GM21381 (cell line): ENCODE measurements around the gene NTRK3.

Experiments
- ATAC-seq: cut with Tn5 transposase; IDR thresholded peaks from one replicate; pipeline ENCODE4 v1.9.1; 2021; ENCODE audit warnings: mild to moderate bottlenecking, moderate library complexity; ENCODE audit not compliant: unreplicated experiment

NTRK3 gene

GRCh38 chr15:88126695-88127431, 129.7 kb downstream of the NTRK3 start:
- no peak for ATAC-seq

- no peak for ATAC-seq
These were observed 131.0 kb downstream of the NTRK3 start for GRCh38 chr15:88125576-88125975.

GRCh38 chr15:88124199-88124598, 132.3 kb downstream of the NTRK3 start:
- ATAC-seq = no peak

GRCh38 chr15:88121968-88122530, 134.5 kb downstream of the NTRK3 start:
- no peak for ATAC-seq

GRCh38 chr15:88120026-88120425, 136.5 kb downstream of the NTRK3 start:
- ATAC-seq = no peak

- ATAC-seq = no peak
These were observed 137.8 kb downstream of the NTRK3 start for GRCh38 chr15:88118741-88119140.

GRCh38 chr15:88118035-88118434, 138.5 kb downstream of the NTRK3 start:
- no peak for ATAC-seq

GRCh38 chr15:88115486-88116152, 140.9 kb downstream of the NTRK3 start:
- no peak for ATAC-seq

- no peak for ATAC-seq
These were observed 142.8 kb downstream of the NTRK3 start for GRCh38 chr15:88113613-88114308.

- ATAC-seq = no peak
These were observed 147.5 kb downstream of the NTRK3 start for GRCh38 chr15:88108991-88109390.

GRCh38 chr15:88108477-88108876, 148.1 kb downstream of the NTRK3 start:
- no peak for ATAC-seq

- ATAC-seq = no peak
These were observed 150.5 kb downstream of the NTRK3 start for GRCh38 chr15:88106074-88106473.

- no peak for ATAC-seq
These were observed 152.2 kb downstream of the NTRK3 start for GRCh38 chr15:88104357-88104756.

GRCh38 chr15:88100181-88100580, 156.4 kb downstream of the NTRK3 start:
- no peak for ATAC-seq

- ATAC-seq = no peak
These were observed 158.2 kb downstream of the NTRK3 start for GRCh38 chr15:88098361-88098760.

GRCh38 chr15:88091444-88092016, 165.0 kb downstream of the NTRK3 start:
- ATAC-seq = no peak

GRCh38 chr15:88090481-88091011, 166.0 kb downstream of the NTRK3 start:
- no peak for ATAC-seq

GRCh38 chr15:88089731-88090130, 166.8 kb downstream of the NTRK3 start:
- ATAC-seq = no peak

- ATAC-seq = no peak
These were observed 167.4 kb downstream of the NTRK3 start for GRCh38 chr15:88089024-88089620.
